ENCODE data around the gene MDC1.

Gene MDC1

GRCh38 chr6:30735668-30736314 lies 18.7 kb upstream of the MDC1 start:
- TF ChIP-seq, protein P1, sequence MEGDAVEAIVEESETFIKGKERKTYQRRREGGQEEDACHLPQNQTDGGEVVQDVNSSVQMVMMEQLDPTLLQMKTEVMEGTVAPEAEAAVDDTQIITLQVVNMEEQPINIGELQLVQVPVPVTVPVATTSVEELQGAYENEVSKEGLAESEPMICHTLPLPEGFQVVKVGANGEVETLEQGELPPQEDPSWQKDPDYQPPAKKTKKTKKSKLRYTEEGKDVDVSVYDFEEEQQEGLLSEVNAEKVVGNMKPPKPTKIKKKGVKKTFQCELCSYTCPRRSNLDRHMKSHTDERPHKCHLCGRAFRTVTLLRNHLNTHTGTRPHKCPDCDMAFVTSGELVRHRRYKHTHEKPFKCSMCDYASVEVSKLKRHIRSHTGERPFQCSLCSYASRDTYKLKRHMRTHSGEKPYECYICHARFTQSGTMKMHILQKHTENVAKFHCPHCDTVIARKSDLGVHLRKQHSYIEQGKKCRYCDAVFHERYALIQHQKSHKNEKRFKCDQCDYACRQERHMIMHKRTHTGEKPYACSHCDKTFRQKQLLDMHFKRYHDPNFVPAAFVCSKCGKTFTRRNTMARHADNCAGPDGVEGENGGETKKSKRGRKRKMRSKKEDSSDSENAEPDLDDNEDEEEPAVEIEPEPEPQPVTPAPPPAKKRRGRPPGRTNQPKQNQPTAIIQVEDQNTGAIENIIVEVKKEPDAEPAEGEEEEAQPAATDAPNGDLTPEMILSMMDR (IDR thresholded peaks at IDR 0.05; ENCODE audit: low read depth, low read length, missing control alignments) = no peak
- no peak overlapping the region for H3K4me3 ChIP-seq (ENCODE audit: low read depth, low read length)
- DNase-seq (ENCODE audit: low read depth) = no peak

DNA sequence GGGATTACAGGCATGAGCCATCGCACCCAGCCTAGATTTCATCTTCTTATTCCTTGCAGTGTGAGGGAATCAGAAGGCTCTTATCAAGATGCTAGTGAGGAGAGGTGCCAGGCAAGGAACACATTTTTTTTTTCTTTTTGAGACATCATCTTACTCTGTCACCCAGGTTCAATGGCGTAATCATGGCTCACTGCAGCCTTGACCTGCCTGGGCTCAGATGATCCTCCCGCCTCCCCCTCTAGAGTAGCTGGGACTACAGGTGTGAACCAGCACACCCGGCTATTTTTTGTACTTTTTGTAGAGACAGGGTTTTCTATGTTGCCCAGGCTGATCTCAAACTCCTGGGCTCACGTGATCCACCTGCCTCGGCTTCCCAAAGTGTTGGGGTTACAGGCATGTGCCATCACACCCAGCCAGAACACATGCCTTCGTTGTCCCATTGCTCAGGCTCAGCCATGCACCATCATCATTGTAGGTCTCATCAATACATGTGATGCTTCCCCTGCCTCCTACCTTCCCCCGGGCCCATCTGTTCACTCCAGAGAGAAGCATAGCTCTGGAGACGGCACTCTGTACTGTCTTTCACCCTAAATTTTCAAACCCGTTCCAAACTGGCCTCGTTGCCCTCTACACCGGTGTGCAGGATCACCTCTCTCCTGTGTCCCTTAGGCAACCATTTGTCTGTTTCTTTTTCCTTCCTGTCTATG lies 15.3 kb upstream of the MDC1 start:
- H3K4me3 ChIP-seq (ENCODE audit: low read depth, low read length) = no peak overlapping the region
- TF ChIP-seq, protein P1 (IDR thresholded peaks at IDR 0.05; ENCODE audit: low read depth, low read length, missing control alignments) = no peak
- no peak for DNase-seq (ENCODE audit: low read depth)

- no peak overlapping the region for H3K4me3 ChIP-seq (ENCODE audit: low read depth, low read length)
- DNase-seq (ENCODE audit: low read depth) = no peak
- TF ChIP-seq, protein P1 (IDR thresholded peaks at IDR 0.05; ENCODE audit: low read depth, low read length, missing control alignments) = peak; percentile 87
Measured at GRCh38 chr6:30730601-30731435, 13.7 kb upstream of the MDC1 start.

DNA sequence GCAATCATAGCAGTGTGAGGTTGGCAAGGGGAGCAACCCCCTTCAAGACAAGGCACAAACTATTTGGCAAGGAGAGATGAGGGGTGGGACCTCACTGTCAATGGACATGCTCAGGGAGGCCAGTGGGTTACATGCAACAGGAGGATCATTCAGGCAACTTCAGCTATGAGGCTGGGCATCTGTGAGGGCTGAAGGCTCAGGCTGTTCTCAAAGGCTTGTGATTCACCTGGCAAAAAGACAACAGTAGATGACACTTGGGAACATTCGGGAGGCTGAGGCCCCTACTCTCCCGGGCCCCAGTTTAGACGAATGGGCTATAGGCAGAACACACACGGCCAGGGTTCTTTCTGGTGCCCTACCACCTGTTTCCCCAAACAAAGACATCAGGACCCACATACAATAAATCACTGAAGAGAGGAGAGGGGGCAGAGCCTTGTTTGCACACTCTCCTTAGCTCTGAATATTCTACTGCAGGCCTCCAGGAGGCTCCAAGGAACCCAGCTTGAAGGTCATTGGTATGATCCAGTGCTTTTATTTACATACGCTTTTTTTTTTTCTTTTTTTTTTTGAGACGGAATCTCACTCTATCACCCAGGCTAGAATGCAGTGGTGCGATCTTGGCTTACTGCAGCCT lies 11.0 kb upstream of the MDC1 start:
- TF ChIP-seq, protein P1 (IDR thresholded peaks at IDR 0.05; ENCODE audit: low read depth, low read length, missing control alignments) = no peak
- no peak overlapping the region for H3K4me3 ChIP-seq (ENCODE audit: low read depth, low read length)
- DNase-seq (ENCODE audit: low read depth) = no peak

GRCh38 chr6:30726506-30727413 lies 9.7 kb upstream of the MDC1 start:
- no peak for DNase-seq (ENCODE audit: low read depth)
- TF ChIP-seq, protein P1 (IDR thresholded peaks at IDR 0.05; ENCODE audit: low read depth, low read length, missing control alignments) = no peak
- H3K4me3 ChIP-seq (ENCODE audit: low read depth, low read length) = no peak overlapping the region
